AG04449 (cell line): ENCODE results near the gene ATMIN.
A peak's percentile ranks its signal among the peaks of the same experiment; 100 is the strongest.

ENCODE experiments used
- CTCF ChIA-PET: fragments of 350-600 bp; formaldehyde crosslinking; extraction: SDS; loops from one replicate; lab custom pipeline; 2021; ENCODE audit warnings: antibody characterized with exemption; lab: Yijun Ruan, JAX
- POLR2A ChIA-PET: fragments of 400-600, 350-600 bp; formaldehyde crosslinking; extraction: SDS; loops from one replicate; lab custom pipeline; 2020; ENCODE audit warnings: antibody characterized with exemption, inconsistent platforms; lab: Yijun Ruan, JAX
- DNase-seq: peaks from one replicate; pipeline ENCODE4 v3.0.0-alpha.2; 2010; ENCODE audit warnings: low read depth, low spot score
- H3K4me3 ChIP-seq: 2 replicates; pipeline ENCODE4 v1.5.1; 2011; ENCODE audit warnings: low read depth, mild to moderate bottlenecking, control low read depth, low read length
- TF ChIP-seq, protein P1 (sequence below): IDR thresholded peaks from one replicate; pipeline ENCODE4 v1.5.1; 2011; ENCODE audit warnings: mild to moderate bottlenecking, moderate library complexity, low read length, control low read depth, inconsistent platforms; ENCODE audit not compliant: insufficient read depth; ENCODE audit errors: missing control alignments

The ATMIN gene

DNA sequence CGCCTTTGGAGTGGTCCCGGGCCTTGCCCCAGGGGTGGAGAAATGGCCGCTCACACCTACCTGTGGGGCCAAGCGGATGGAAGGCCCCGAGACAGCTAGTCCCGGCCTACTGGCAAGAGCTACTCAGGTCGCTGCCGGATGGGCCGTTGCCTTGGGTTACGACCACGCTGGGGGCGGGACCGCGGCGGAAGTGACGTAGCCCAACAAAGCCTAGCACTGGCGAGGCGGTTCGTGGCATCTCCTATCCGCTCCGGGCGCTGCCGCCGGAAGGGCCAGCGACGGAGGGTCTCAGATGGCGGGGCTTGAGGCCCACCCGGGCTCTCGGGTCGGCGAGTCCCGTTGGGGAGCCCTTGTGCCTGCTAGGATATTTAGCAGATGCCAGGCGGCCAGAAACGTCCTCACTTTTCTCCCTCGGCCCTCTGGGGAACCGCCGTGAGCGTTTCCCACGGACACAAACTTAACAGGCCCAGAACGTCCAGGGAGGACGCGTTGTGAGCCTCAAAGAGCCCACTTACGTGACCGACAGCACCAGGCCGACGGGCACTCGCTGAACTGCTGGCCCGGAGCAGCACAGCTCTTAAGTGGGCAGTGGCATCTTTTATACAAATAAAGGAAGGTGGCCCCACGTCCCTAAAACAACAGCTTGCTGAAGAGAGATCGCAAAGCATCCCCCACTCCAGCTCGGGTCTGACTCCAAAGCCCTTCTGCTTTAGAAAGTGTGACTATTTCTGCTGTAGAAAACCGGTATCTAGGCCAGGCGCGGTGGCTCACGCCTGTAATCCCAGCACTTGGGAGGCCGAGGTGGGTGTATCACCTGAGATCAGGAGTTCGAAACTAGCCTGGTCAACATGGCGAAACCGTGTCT, 41.7 kb downstream of the ATMIN start, which contains the start of gene C16orf46:
TSS of gene C16orf46 (minus strand) at position 163 of the 865 bp plus-strand sequence. CDS start 13,283 bp downstream, outside the sequence.
- TF ChIP-seq, protein P1, sequence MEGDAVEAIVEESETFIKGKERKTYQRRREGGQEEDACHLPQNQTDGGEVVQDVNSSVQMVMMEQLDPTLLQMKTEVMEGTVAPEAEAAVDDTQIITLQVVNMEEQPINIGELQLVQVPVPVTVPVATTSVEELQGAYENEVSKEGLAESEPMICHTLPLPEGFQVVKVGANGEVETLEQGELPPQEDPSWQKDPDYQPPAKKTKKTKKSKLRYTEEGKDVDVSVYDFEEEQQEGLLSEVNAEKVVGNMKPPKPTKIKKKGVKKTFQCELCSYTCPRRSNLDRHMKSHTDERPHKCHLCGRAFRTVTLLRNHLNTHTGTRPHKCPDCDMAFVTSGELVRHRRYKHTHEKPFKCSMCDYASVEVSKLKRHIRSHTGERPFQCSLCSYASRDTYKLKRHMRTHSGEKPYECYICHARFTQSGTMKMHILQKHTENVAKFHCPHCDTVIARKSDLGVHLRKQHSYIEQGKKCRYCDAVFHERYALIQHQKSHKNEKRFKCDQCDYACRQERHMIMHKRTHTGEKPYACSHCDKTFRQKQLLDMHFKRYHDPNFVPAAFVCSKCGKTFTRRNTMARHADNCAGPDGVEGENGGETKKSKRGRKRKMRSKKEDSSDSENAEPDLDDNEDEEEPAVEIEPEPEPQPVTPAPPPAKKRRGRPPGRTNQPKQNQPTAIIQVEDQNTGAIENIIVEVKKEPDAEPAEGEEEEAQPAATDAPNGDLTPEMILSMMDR: no peak
- ChIA-PET POLR2A (interaction anchor here (0.6 to 1.7 kb wide), 4 partner anchors 41 to 161 kb away, joined by 3 to 4 read pairs (median 3); partner anchors contain the start of gene BCO1), CTCF (interaction anchor here (1.7 to 6.0 kb wide), 2 partner anchors 41 to 153 kb away, joined by 4 to 44 read pairs; partner anchors contain the start of gene ATMIN)
- peak within 1 kb of the TSS; percentile 85 for H3K4me3 ChIP-seq
- peak; percentile 72 for DNase-seq

DNA sequence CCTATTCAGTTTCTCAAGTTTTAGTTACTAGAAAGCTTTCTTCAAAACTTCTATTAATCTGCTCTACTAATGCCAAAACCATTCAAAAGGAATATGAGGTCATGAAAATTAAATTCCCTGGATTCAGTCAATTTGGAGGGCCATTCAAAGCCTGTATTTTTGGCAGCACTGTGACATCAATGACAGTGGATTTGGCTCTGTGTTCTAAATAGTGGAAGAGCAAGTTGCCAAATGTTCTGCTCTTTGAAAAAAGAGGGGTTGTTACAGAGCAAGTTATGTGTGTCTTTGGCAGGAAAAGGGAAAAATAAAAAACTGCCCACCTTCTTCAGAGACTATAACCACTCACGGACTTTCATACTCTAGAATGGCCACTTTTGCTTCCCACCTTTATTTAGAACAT, 44.6 kb downstream of the ATMIN start:
- CTCF ChIA-PET: no interaction called here
- TF ChIP-seq, protein P1: no peak
- DNase-seq: no peak
- POLR2A ChIA-PET: no interaction called here
- H3K4me3 ChIP-seq: no peak overlapping the region

DNA sequence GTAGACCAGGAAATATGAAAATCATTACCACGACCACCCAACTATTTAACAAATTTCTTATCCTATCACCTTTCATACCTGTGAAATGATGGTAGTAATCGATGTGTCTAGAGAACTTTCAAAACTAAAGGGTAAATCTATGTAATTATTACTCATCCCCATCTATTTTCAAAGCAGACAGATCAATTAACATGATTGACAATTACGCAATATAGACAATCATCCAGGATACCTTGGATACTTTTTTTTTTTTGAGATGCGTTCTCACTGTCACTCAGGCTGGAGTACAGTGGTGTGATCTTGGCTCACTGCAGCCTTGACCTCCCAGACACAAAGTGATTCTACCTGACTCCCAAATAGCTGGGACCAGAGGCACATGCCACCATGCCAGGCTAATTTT, 45.4 kb downstream of the ATMIN start:
- ChIA-PET POLR2A (no interaction called here), CTCF (no interaction called here)
- no peak for DNase-seq
- H3K4me3 ChIP-seq: no peak overlapping the region
- TF ChIP-seq, protein P1: no peak

DNA sequence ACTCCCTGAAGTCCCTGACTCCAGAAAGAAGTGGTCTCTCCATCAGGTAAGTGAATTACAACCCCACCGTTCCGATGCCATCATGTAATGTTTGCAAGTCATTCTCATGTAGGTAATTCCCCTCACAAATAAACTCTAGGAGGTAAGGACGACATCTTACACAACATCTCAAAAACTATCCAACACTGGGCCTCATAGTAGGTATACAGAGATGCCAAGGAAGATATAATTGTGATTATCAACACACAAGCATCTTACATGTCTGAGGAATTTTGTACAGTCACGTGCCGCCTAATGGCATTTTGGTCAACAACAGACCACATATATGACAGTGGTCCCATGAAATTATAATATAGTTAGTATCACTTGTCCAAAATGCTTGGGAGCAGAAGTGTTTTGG, 53.2 kb downstream of the ATMIN start:
- H3K4me3 ChIP-seq: no peak overlapping the region
- no peak for DNase-seq
- POLR2A ChIA-PET: no interaction called here
- TF ChIP-seq, protein P1: no peak
- CTCF ChIA-PET: no interaction called here

DNA sequence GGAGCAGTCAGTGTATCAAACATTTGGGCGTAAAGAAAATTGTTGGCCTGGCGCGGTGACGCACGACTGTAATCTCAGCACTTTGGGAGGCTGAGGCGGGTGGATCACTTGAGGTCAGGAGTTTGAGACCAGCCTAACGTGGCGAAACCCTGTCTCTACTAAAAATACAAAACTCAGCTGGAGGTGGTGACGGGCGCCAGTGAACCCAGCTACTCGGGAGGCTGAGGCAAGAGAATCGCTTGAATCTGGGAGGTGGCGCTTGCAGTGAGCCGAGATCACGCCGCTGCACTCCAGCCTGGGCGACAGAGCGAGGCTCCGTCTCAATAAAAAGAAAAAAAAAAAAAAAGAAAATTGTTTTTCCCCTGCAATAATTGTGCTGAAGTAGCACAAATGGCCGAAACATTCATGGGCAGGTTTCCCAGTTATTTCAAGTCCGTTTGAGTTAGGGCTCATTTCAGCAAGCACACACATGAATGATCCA, 59.2 kb downstream of the ATMIN start:
- TF ChIP-seq, protein P1: no peak
- peak overlapping the region; percentile 75 for H3K4me3 ChIP-seq
- CTCF ChIA-PET: no interaction called here
- POLR2A ChIA-PET: no interaction called here
- DNase-seq: no peak

DNA sequence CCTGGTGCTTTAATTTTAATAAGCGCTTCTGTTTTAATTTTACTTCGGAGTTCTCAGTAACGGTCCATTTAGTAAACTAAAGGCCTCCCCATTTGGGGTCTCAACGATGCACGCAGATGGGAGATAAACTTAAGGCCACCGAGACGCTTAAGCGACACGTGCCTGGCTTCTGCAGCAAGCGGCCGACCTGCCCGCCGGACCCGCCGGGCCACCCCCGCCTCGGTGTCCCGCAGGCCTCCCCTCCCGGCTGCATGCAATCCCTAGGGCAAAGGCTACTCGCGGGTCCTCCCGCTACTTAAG, 60.0 kb downstream of the ATMIN start:
- peak overlapping the region; percentile 75 for H3K4me3 ChIP-seq
- ChIA-PET CTCF (no interaction called here), POLR2A (no interaction called here)
- DNase-seq: no peak
- TF ChIP-seq, protein P1: no peak
